SU-DHL-6 (cell line): Measurements from ENCODE around the gene CALN1.

Experiments used
- H2AFZ ChIP-seq: fragments of 200-600 bp; sonication (generic); 2 replicates; pipeline ENCODE4 v1.6.1; 2014; ENCODE audit warnings: low read depth, mild to moderate bottlenecking, moderate library complexity, mixed read lengths, antibody characterized with exemption, low read length; ENCODE audit not compliant: severe bottlenecking
- H3F3A ChIP-seq: fragments of 200-600 bp; shearing (Covaris generic); 2 replicates; pipeline ENCODE4 v1.6.0; 2016; ENCODE audit warnings: antibody characterized with exemption, mild to moderate bottlenecking; ENCODE audit not compliant: insufficient read depth
- H3K27ac ChIP-seq: fragments of 200-600 bp; sonication (generic); 2 replicates; pipeline ENCODE4 v1.5.1; 2016; ENCODE audit warnings: low read depth, mild to moderate bottlenecking, low read length, moderate library complexity, mixed read lengths
- H3K27me3 ChIP-seq: fragments of 200-600 bp; sonication (generic), shearing (Covaris generic); 2 replicates; pipeline ENCODE4 v1.6.0; 2014; ENCODE audit warnings: mild to moderate bottlenecking, low read length
- H3K36me3 ChIP-seq: fragments of 200-600 bp; sonication (generic); 2 replicates; pipeline ENCODE4 v1.6.1; 2014; ENCODE audit warnings: mild to moderate bottlenecking, low read length, mixed read lengths
- H3K4me2 ChIP-seq: fragments of 300-600, 200-600 bp; shearing (Covaris generic), sonication (generic); 2 replicates; pipeline ENCODE4 v1.6.0; 2014; ENCODE audit warnings: low read length, low read depth, mild to moderate bottlenecking; ENCODE audit not compliant: poor library complexity, severe bottlenecking
- H3K4me3 ChIP-seq: fragments of 200-600 bp; sonication (generic); 2 replicates; pipeline ENCODE4 v1.5.1; 2014; ENCODE audit warnings: antibody characterized with exemption, low read length, mild to moderate bottlenecking, mixed read lengths; ENCODE audit not compliant: insufficient read depth, poor library complexity, severe bottlenecking
- H3K79me2 ChIP-seq: fragments of 200-600 bp; sonication (generic); 2 replicates; pipeline ENCODE4 v1.6.1; 2014; ENCODE audit warnings: mild to moderate bottlenecking, low read length, moderate library complexity; ENCODE audit not compliant: insufficient read depth
- H3K9ac ChIP-seq: fragments of 200-600 bp; sonication (generic); 2 replicates; pipeline ENCODE4 v1.7.0; 2014; ENCODE audit warnings: mild to moderate bottlenecking, low read length
- H3K9me2 ChIP-seq: fragments of 200-600 bp; sonication (generic); replicated peaks from 2 replicates; pipeline ENCODE4 v1.6.1; 2014; ENCODE audit warnings: low read length; ENCODE audit not compliant: insufficient read depth
- H3K9me3 ChIP-seq: fragments of 200-600 bp; sonication (generic); 2 replicates; pipeline ENCODE4 v1.6.1; 2014; ENCODE audit warnings: low read length, mixed read lengths; ENCODE audit not compliant: insufficient read depth
- H4K20me1 ChIP-seq: fragments of 200-600 bp; sonication (generic); 2 replicates; pipeline ENCODE4 v1.6.1; 2014; ENCODE audit warnings: low read depth, mild to moderate bottlenecking, antibody characterized with exemption, low read length, moderate library complexity, mixed read lengths
- CTCF ChIP-seq: fragments of 200-600 bp; sonication (generic); IDR thresholded peaks from one replicate; pipeline ENCODE4 v1.5.1; 2017; ENCODE audit warnings: antibody characterized with exemption, mild to moderate bottlenecking, low read length, moderate library complexity; ENCODE audit not compliant: insufficient read depth, poor library complexity, severe bottlenecking
- EZH2phosphoT487 ChIP-seq: fragments of 200-600 bp; sonication (generic), shearing (Covaris generic); conservative IDR thresholded peaks from 2 replicates; pipeline ENCODE4 v1.6.1; 2018; ENCODE audit warnings: mild to moderate bottlenecking, antibody characterized with exemption, low read length, moderate library complexity, mixed read lengths

Gene CALN1

GRCh38 chr7:72028267-72028666 is 383.9 kb downstream of the CALN1 start:
- Histone ChIP-seq H4K20me1 (no peaks in the 10 kb centered on the region), H3K79me2 (no peaks in the 10 kb centered on the region), H3K9ac (no peak overlapping the region), H3F3A (no peaks in the 10 kb centered on the region), H3K4me2 (no peak overlapping the region), H2AFZ (no peak overlapping the region), H3K4me3 (no peak overlapping the region), H3K36me3 (no peaks in the 10 kb centered on the region), H3K27ac (no peak overlapping the region), H3K27me3 (no peaks in the 10 kb centered on the region), H3K9me2 (no peaks in the 10 kb centered on the region), H3K9me3 (no peaks in the 10 kb centered on the region)
- TF ChIP-seq CTCF (no peak), EZH2phosphoT487 (no peak)

GRCh38 chr7:72025381-72025960 is 386.7 kb downstream of the CALN1 start:
- Histone ChIP-seq H3K4me3 (no peak overlapping the region), H3K9ac (no peak overlapping the region), H3K9me2 (no peaks in the 10 kb centered on the region), H3K79me2 (no peaks in the 10 kb centered on the region), H3K4me2 (no peak overlapping the region), H2AFZ (no peak overlapping the region), H3K36me3 (no peaks in the 10 kb centered on the region), H3F3A (no peaks in the 10 kb centered on the region), H3K27me3 (no peaks in the 10 kb centered on the region), H4K20me1 (no peaks in the 10 kb centered on the region), H3K9me3 (no peaks in the 10 kb centered on the region), H3K27ac (no peak overlapping the region)
- TF ChIP-seq CTCF = no peak
- TF ChIP-seq EZH2phosphoT487 = no peak

GRCh38 chr7:72023926-72024325 is 388.2 kb downstream of the CALN1 start:
- TF ChIP-seq CTCF = no peak
- TF ChIP-seq EZH2phosphoT487 = no peak
- no peak overlapping the region for H2AFZ ChIP-seq

GRCh38 chr7:72021716-72022115 is 390.4 kb downstream of the CALN1 start:
- H3K9me3 ChIP-seq = no peaks in the 10 kb centered on the region
- H2AFZ ChIP-seq = no peak overlapping the region
- no peaks in the 10 kb centered on the region for H3F3A ChIP-seq
- no peak for TF ChIP-seq CTCF
- TF ChIP-seq EZH2phosphoT487 = no peak
- H3K79me2 ChIP-seq = no peaks in the 10 kb centered on the region
- no peak overlapping the region for H3K4me2 ChIP-seq
- no peaks in the 10 kb centered on the region for H3K27me3 ChIP-seq
- no peak overlapping the region for H3K4me3 ChIP-seq
- no peaks in the 10 kb centered on the region for H4K20me1 ChIP-seq
- no peaks in the 10 kb centered on the region for H3K9me2 ChIP-seq
- H3K9ac ChIP-seq = no peak overlapping the region
- H3K27ac ChIP-seq = no peak overlapping the region
- no peaks in the 10 kb centered on the region for H3K36me3 ChIP-seq

More at GRCh38 chr7:72023926-72024325, 388.2 kb downstream of the CALN1 start:
- no peak overlapping the region for H3K27ac ChIP-seq
- no peaks in the 10 kb centered on the region for H3K36me3 ChIP-seq
- no peaks in the 10 kb centered on the region for H3K27me3 ChIP-seq
- no peak overlapping the region for H3K9ac ChIP-seq
- no peaks in the 10 kb centered on the region for H4K20me1 ChIP-seq
- no peak overlapping the region for H3K4me2 ChIP-seq
- no peaks in the 10 kb centered on the region for H3K79me2 ChIP-seq
- H3K9me3 ChIP-seq = no peaks in the 10 kb centered on the region
- H3F3A ChIP-seq = no peaks in the 10 kb centered on the region
- H3K9me2 ChIP-seq = no peaks in the 10 kb centered on the region
- H3K4me3 ChIP-seq = no peak overlapping the region
